Psoas muscle (tissue), 8 donors: ENCODE results near the gene WNT2B. TPM values are rescaled to one million over a fixed set of nuclear protein-coding genes. Genes with fewer than 3 reads are reported as not detected.
A peak's percentile ranks its signal among the peaks of the same experiment; 100 is the strongest.

Experiments used
- ATAC-seq, 4 donors: fragments of 200-7000 bp; cut with Tn5 transposase; one replicate each; pipeline ENCODE4 v1.9.1; 2020; ENCODE audit warnings: moderate library complexity in 3 of 4, mild to moderate bottlenecking in 2 of 4
- DNase-seq, 2 donors: peaks; one replicate each; pipeline ENCODE4 v3.0.0-alpha.2; 2020
- H3K27ac ChIP-seq: fragments of 200-600 bp; one replicate; pipeline ENCODE4 v1.8.0; 2022
- H3K27me3 ChIP-seq, 3 donors: fragments of 200-600 bp in 1 of 3; one replicate each; pipeline versions ENCODE4 v1.6.1 to v1.8.0; 2013 to 2022; ENCODE audit warnings: low read length in 2 of 3, mild to moderate bottlenecking in 2 of 3, moderate library complexity in 1 of 3; ENCODE audit not compliant: insufficient read depth in 3 of 3
- H3K36me3 ChIP-seq, 2 donors: fragments of 200-600 bp in 1 of 2; one replicate each; pipeline versions ENCODE4 v1.6.1 to v1.8.0; 2013 to 2022; ENCODE audit warnings: low read depth in 1 of 2, mild to moderate bottlenecking in 1 of 2, moderate library complexity in 1 of 2; ENCODE audit not compliant: insufficient read depth in 1 of 2
- H3K4me1 ChIP-seq: fragments of 200-600 bp; one replicate; pipeline ENCODE4 v1.8.0; 2022
- H3K4me3 ChIP-seq: fragments of 200-600 bp; one replicate; pipeline ENCODE4 v1.8.0; 2022; ENCODE audit warnings: mild to moderate bottlenecking
- H3K9me3 ChIP-seq: fragments of 200-600 bp; one replicate; pipeline ENCODE4 v1.8.0; 2022
- CTCF ChIP-seq: fragments of 200-600 bp; IDR thresholded peaks from one replicate; pipeline ENCODE4 v1.8.0; 2022; ENCODE audit warnings: antibody characterized with exemption
- WGBS, 3 donors: extraction: QIAGEN DNeasy Blood & Tissue Kit; methylation state at CpG; one replicate each; pipeline versions ENCODE4 v1.1.6 to v1.1.7; 2013; 5-methylcytosine and 5-hydroxymethylcytosine counted together
- intact Hi-C, 2 donors: fragments of 100-400 bp; cut with DNase I; formaldehyde crosslinking; loops; one replicate each; pipeline versions ENCODE4 v1.11.0 to v1.14.2; 2022
- polyA plus RNA-seq, 3 donors: library from polyadenylated mRNA; stranded (reverse); fragments of 200-250 nt; gene quantifications; one replicate each; pipeline ENCODE4 v1.2.3, GENCODE V29; 2013
- total RNA-seq, 4 donors: library from RNA; stranded (reverse); fragmentation: NEBNext Ultra II Directional in 2 of 4; extraction: Animal tissue kit (Norgen Biotek cat#: 25700) in 2 of 4; gene quantifications; one replicate each; pipeline versions ENCODE4 v1.2.1 to v1.2.4, GENCODE V29; 2021 to 2023
- donor health status: healthy with polysubstance abuse.
- donor health status: DM: no; HTN: no; CAD: no; lungs with moderate emphysema.
- donor health status: Bipolar disorder and iron deficiency.
- donor health status: healthy.
- donor health status: DM: yes; HTN: yes; CAD: no.
- donor health status: DM: no; HTN: no; CAD: no.
- donor health status: DM: no; HTN: no; CAD: no.
- donor health status: DM: yes; HTN: yes; CAD: no.

Gene WNT2B
- total and polyA plus RNA-seq, 7 donors = 0.18 to 0.86 (median 0.40) TPM

GRCh38 chr1:112492076-112492475 lies 16.7 kb upstream of the WNT2B start:
- no peak for TF ChIP-seq CTCF
- 87 to 88% (median 87%) methylated on average over 1 of the region's 1 CpG for WGBS, 3 donors
- H3K4me1 ChIP-seq = no peaks in the 10 kb centered on the region
- H3K27me3 ChIP-seq = no peaks in the 10 kb centered on the region
- no peaks in the 10 kb centered on the region for H3K36me3 ChIP-seq
- H3K27ac ChIP-seq = no peak overlapping the region
- H3K4me3 ChIP-seq = no peak overlapping the region
- ATAC-seq (no peak), DNase-seq (no peak)
- intact Hi-C loops = no loop called here
- H3K9me3 ChIP-seq = no peaks in the 10 kb centered on the region

DNA sequence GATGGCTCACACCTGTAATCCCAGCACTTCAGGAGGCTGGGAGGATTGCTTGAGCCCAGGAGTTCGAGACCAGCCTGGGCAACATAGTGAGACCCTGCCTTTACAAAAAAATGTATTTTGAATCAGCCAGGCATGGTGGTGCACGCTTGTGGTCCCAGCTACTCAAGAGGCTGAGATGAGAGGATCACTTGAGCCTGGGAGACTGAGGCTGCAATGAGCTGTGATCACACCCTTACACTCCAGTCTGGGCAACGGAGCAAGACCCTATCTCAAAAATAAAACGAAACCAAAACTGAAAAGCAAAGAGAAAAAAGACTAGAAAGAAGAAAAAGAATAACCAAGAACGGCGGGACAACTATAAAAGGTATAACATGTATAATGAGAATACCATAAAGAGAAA lies 15.4 kb upstream of the WNT2B start:
- intact Hi-C loops = no loop called here
- H3K9me3 ChIP-seq = no peaks in the 10 kb centered on the region
- H3K4me3 ChIP-seq = no peak overlapping the region
- ATAC-seq (no peak), DNase-seq (no peak)
- no peaks in the 10 kb centered on the region for H3K36me3 ChIP-seq
- no peaks in the 10 kb centered on the region for H3K4me1 ChIP-seq
- H3K27me3 ChIP-seq = no peaks in the 10 kb centered on the region
- no peak overlapping the region for H3K27ac ChIP-seq
- 78 to 93% (median 80%) methylated on average over 6 of the region's 6 CpGs for WGBS, 3 donors
- no peak for TF ChIP-seq CTCF

DNA sequence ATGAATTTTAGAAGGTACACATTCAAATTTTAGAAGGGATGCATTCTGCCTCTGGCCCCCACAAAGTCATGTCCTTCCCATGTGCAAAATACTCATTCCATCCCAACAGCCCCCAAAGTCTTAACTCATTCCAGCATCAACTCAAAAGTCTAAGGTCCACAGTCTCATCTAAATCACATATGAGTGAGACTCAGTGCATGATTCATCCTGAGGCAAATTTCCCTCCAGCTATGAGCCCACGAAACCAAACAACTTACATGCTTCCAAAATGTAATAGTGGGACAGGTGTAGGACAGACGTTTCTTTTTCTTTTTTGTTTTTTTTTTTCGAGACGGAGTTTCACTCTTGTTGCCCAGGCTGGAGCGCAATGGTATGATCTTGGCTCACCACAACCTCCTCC lies 12.5 kb upstream of the WNT2B start:
- Histone ChIP-seq H3K27me3 (peaks cover 0 to 6% (median 0%) of the 10 kb centered on the region in 3 donors), H3K4me3 (no peak overlapping the region), H3K27ac (no peak overlapping the region), H3K36me3 (no peaks in the 10 kb centered on the region), H3K9me3 (no peaks in the 10 kb centered on the region), H3K4me1 (peaks cover under 1% of the 10 kb centered on the region)
- no peak for ATAC-seq
- no peak for DNase-seq
- TF ChIP-seq CTCF = no peak
- intact Hi-C loops = no loop called here
- WGBS, 3 donors = 54 to 74% (median 68%) methylated on average over 4 to 5 of the region's 5 CpGs

GRCh38 chr1:112501810-112502641 lies 6.7 kb upstream of the WNT2B start:
- peak overlapping the region; percentile 72 for H3K4me3 ChIP-seq
- ATAC-seq (peak; percentile 77 to 94 (median 81)), DNase-seq (peak; percentile 72 to 77)
- peak; percentile 54 for TF ChIP-seq CTCF
- peaks cover 0 to 52% (median 7%) of the 10 kb centered on the region in 3 donors for H3K27me3 ChIP-seq
- no peaks in the 10 kb centered on the region for H3K9me3 ChIP-seq
- WGBS, 3 donors = 4% methylated on average over 58 to 65 of the region's 65 CpGs
- no peaks in the 10 kb centered on the region for H3K36me3 ChIP-seq
- peaks cover 9% of the 10 kb centered on the region for H3K4me1 ChIP-seq
- intact Hi-C loops = loop anchor here (2.0 to 5.0 kb wide), 2 partner anchors 205 to 207 kb away; partner anchors contain the start of gene RHOC (in 1 of the 2)
- no peak overlapping the region for H3K27ac ChIP-seq
